Choroid plexus epithelial cell (primary cell): ENCODE measurements around the gene RAD51B.
A peak's percentile ranks its signal among the peaks of the same experiment; 100 is the strongest.

ENCODE experiments used
- DNase-seq: peaks from one replicate; pipeline ENCODE4 v3.0.0-alpha.2; 2010; ENCODE audit warnings: low read depth
- H3K4me3 ChIP-seq: 2 replicates; pipeline ENCODE4 v1.5.1; 2011; ENCODE audit warnings: low read depth, mild to moderate bottlenecking, control low read depth, low read length, moderate library complexity
- TF ChIP-seq, protein P1 (sequence below): conservative IDR thresholded peaks from 2 replicates; pipeline ENCODE4 v1.5.1; 2011; ENCODE audit warnings: low read depth, mild to moderate bottlenecking, control low read depth, inconsistent platforms, low read length, moderate library complexity

Gene RAD51B

DNA sequence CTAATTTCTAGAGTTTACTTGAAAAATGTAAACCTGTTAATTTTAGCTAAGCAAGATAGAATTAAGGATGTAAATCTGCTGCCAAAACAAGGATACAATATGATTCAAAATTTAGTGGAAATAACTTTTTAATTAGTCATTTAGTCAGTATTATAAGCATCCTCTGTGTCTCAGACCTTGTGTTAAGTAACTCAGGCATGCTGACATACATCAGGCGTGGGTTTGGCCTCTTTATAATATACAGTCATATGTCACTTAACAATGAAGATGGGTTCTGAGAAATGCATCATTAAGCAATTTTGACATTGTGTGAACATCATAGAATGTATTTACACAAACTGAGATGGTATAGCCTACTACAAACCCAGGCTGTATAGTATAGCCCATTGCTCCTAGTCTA is 586.4 kb downstream of the RAD51B start:
- no peak overlapping the region for H3K4me3 ChIP-seq
- TF ChIP-seq, protein P1, sequence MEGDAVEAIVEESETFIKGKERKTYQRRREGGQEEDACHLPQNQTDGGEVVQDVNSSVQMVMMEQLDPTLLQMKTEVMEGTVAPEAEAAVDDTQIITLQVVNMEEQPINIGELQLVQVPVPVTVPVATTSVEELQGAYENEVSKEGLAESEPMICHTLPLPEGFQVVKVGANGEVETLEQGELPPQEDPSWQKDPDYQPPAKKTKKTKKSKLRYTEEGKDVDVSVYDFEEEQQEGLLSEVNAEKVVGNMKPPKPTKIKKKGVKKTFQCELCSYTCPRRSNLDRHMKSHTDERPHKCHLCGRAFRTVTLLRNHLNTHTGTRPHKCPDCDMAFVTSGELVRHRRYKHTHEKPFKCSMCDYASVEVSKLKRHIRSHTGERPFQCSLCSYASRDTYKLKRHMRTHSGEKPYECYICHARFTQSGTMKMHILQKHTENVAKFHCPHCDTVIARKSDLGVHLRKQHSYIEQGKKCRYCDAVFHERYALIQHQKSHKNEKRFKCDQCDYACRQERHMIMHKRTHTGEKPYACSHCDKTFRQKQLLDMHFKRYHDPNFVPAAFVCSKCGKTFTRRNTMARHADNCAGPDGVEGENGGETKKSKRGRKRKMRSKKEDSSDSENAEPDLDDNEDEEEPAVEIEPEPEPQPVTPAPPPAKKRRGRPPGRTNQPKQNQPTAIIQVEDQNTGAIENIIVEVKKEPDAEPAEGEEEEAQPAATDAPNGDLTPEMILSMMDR, result no peak
- DNase-seq, result peak; percentile 39

DNA sequence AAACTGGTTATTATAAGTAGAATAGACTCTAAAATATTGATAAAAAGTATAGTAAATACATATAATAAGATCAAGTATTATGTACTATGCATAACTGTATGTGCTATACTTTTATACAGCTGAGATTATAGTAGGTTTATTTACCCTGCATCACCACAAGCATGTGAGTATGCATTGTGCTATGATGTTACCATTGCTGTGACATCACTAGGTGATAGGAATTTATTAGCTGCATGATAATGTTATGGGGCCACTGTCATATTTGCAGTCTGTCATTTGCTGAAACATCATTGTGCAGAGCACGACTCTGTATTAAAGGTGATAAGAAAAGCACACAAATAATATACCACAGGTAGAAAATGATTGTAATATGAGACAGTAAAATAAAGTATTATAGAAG is 587.7 kb downstream of the RAD51B start:
- H3K4me3 ChIP-seq, result no peak overlapping the region
- no peak for DNase-seq
- TF ChIP-seq, protein P1, result no peak

DNA sequence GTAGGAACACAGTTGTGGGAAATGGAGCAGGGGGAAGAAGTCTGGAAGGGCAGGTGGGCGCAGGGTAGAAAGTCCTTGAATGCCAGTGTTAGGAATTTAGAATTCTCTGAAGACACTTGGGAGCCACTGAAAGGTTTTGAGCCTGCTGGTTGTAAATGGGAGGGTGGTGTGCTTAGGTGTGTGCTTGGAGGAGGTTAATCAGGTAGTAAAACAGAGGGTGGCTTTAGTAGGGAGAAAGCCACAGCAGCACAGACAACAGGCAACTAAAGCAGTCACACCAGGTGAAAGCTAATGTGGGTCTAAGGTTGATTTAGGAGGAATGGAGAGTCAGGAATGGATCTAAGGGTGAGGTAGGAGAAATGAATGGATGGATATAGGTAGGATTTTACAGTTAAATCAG is 588.2 kb downstream of the RAD51B start:
- no peak overlapping the region for H3K4me3 ChIP-seq
- DNase-seq, result no peak
- TF ChIP-seq, protein P1, result no peak

DNA sequence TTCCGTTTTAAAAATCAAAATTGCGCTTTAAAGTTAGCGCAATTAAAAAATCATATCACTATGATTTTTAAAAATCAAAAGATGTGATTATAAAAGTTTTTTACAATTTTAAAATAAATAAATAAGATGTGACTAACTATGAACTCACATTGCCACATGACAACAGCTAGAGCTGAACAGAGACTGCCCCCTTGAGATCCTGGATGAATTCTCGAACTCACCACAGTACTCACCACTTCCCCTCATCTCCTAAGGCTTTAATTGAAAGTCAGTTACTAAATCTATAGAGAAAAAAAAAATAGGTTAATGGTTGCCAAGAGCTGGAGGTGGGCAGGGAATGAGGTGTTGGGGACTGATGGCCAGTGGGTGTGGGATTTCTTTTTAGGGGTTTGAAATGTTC is 589.1 kb downstream of the RAD51B start:
- TF ChIP-seq, protein P1, result peak; percentile 54
- DNase-seq, result peak; percentile 75

DNA sequence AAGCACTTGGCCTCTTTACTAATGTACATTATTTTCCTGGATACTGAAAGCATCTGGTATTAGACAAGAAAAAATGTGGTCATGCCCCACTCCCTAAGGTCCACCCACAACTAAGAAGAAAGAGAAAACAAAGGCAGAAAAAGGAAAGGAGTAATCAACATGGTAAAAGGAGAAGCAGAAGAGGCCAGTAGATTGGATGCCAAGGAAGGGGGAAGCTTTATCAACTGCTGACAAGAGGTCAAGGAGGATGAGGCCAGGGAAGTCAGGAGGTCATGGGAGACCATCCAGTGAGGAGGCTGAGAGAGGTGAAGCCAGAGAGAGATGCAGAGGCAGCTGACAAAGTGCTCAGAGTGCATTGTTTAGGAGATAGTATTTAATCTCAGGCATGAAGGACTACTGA is 589.8 kb downstream of the RAD51B start:
- TF ChIP-seq, protein P1, result no peak
- peak; percentile 48 for DNase-seq
- H3K4me3 ChIP-seq, result no peak overlapping the region

More for the DNA sequence above, 589.1 kb downstream of the RAD51B start:
- H3K4me3 ChIP-seq, result no peak overlapping the region

DNA sequence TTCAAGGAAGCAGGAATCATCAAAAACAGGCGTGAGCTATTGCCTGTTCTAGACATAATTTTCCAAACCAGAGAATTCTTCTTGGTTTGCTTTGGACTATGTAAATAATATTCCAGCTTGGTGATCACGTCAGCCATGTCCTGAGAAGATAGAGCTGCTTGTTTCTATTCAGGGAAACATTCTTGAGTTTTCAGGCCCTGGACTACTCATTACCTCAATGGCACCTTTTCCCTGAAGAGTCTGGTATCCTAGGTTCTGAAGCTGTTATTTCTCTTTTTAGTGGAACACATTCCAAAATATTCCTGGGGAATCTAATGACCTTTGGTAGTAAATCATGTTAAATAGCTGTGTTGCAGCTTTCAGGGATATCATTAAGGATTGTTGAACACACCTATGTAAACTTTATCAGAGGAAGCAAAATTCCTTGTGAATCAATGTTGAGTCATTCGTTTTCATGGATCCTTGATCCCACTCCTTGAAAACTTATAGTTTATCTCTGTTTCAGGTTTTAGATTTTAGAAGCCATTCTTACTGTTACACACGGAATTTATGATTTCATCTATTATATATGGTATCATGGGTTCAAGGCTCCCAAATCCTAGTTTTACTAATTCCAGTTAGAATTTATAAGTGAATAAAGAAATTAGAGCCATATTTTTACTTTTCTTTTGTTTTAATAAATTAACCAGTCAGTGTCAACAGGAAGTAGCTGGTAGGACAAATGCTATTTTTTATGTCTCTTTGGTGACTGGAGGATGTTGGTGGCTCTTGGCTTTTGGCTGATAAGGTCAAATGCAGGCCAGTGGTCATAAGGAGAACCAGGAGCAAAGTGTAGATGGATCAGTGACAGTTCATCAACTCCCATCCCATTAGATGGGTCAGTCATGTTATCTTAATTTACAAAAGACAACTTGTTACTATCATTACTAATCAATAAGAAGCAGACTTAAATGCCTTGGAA is 593.2 kb downstream of the RAD51B start:
- no peak for DNase-seq
- TF ChIP-seq, protein P1, result no peak
- H3K4me3 ChIP-seq, result no peak overlapping the region

DNA sequence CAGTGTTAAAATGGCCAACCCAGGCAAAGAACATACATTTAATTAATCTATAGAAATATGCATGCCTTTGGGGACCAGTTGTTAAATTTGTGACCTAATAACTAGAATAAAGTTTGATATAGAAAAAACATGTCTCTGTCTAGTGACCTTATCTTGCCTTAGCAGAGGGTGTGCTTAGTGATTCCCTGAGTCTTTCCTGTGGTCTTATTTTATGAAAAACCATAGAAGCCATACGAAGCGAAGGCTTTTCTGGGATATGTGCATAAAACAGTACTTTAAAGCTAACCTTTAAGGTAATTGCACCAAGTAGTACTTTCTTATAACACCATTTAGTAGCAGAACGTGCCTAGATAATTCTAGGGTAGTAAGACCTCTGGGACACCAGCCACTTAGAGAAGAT is 593.9 kb downstream of the RAD51B start:
- TF ChIP-seq, protein P1, result no peak
- DNase-seq, result no peak
- H3K4me3 ChIP-seq, result no peak overlapping the region
